ENCODE results near the gene MR1.

Gene MR1

GRCh38 chr1:181107711-181108110 is 73.9 kb downstream of the MR1 start:
- H3K4me3 Mint-ChIP-seq, result no peak overlapping the region
- peaks cover 37% of the 10 kb centered on the region for H3K4me1 Mint-ChIP-seq (ENCODE audit: low read depth)
- no peak overlapping the region for H3K27ac Mint-ChIP-seq
- H3K9me3 Mint-ChIP-seq, result no peaks in the 10 kb centered on the region
- no peaks in the 10 kb centered on the region for H3K36me3 Mint-ChIP-seq (ENCODE audit: low read depth)
- no peak for DNase-seq (ENCODE audit: low spot score)
- H3K27me3 Mint-ChIP-seq (ENCODE audit: low read depth), result peaks cover 57% of the 10 kb centered on the region

GRCh38 chr1:181108304-181108867 is 74.6 kb downstream of the MR1 start:
- Mint-ChIP-seq H3K27me3 (ENCODE audit: low read depth) (peaks cover 57% of the 10 kb centered on the region), H3K9me3 (no peaks in the 10 kb centered on the region), H3K27ac (no peak overlapping the region), H3K4me1 (ENCODE audit: low read depth) (peaks cover 32% of the 10 kb centered on the region), H3K36me3 (ENCODE audit: low read depth) (no peaks in the 10 kb centered on the region), H3K4me3 (no peak overlapping the region)
- DNase-seq (ENCODE audit: low spot score), result no peak

GRCh38 chr1:181110013-181110412 is 76.2 kb downstream of the MR1 start:
- no peak overlapping the region for H3K27ac Mint-ChIP-seq
- peaks cover 22% of the 10 kb centered on the region for H3K4me1 Mint-ChIP-seq (ENCODE audit: low read depth)
- H3K36me3 Mint-ChIP-seq (ENCODE audit: low read depth), result no peaks in the 10 kb centered on the region
- no peak for DNase-seq (ENCODE audit: low spot score)
- no peaks in the 10 kb centered on the region for H3K9me3 Mint-ChIP-seq
- H3K27me3 Mint-ChIP-seq (ENCODE audit: low read depth), result peaks cover 57% of the 10 kb centered on the region
- H3K4me3 Mint-ChIP-seq, result no peak overlapping the region

Measured in T-helper 2 cell treated with Interferon-gamma antibody and Interleukin-4, amounts not matched to agents 5 μg/mL and 100 μg/mL, for 36 hours (primary cell).